G401 (cell line): ENCODE measurements around the gene HS1BP3. TPM values are rescaled to one million over a fixed set of nuclear protein-coding genes. Genes with fewer than 3 reads are reported as not detected.

Experiments used
- DNase-seq: peaks from one replicate; pipeline ENCODE4 v3.0.0-alpha.2; 2015; ENCODE audit warnings: low spot score
- in situ Hi-C: cut with HindIII; loops from 2 replicates; pipeline ENCODE4 v1.10.0; 2016; ENCODE audit warnings: low sequenced_read_pairs, mixed read lengths
- total RNA-seq: library from RNA; depleted of rRNA; stranded (reverse); fragments of >200 nt; shearing (Covaris generic); gene quantifications from 2 replicates; pipeline ENCODE4 v1.2.3, GENCODE V29; 2014

The HS1BP3 gene
- total RNA-seq, 1 experiment from 2014 or later, result 53.7 TPM

DNA sequence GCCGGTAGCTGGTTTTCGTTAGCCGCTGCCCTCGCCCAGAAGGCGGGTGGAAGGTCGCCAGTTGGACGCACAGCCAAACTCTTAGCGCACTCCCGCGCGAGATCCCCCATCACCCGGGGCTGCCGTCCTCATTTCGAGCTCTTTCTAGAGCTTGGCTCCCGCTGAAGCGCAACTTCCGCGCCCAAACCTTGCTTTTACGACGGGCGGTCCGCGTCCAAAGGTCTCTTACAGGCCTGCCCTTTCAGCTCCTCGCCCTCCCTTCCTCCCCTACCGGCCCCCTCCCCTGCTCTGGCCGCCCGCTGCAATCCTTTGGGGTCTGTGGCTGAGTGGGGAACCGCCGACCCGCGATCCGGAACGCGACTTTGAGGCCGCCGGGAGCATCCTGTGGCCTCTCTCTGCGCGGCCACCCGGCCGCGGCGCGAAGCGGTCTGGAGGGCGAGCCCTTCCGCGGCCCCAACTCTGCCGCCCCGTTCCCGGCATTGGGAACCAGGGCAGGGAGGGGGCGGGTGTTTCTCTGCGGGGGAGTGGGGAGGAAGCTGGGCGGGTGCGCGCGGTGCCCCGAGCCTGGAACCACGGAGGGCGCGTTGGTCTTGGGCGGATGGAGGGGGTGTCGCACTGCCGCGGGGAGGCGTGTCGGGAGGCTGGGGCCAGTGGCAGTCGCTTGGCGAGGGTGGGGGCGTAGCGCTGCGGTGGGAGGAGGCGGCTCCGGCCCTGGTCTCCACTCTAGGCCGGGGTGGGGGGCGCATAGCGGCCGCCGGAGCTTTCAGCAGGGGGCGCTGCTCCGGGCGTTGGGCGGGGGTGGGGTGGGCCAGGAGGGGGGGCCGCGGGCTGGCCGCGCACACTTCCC lies 15.6 kb upstream of the HS1BP3 start, which contains the start of gene GDF7:
Gene GDF7, plus strand, starts transcription at position 841 of the 847 bp plus-strand sequence. CDS start 96 bp downstream, outside the sequence.
- no peak for DNase-seq
- in situ Hi-C loops, result no loop called here

DNA sequence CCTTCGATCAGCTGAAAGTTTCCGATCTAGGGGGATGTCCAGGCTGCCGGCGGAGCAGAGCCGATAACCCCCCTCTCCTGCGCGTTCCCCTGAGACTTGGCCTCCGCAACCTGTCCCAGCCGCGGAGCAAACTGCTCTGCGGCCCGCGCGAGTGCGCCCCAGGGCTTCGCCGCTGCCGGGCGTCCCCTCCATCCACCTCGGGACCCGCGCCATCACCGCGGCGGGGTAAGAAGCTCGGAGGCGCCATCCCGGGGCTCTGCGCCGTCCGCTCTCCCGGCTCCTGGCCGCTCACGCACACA lies 15.1 kb upstream of the HS1BP3 start:
- no peak for DNase-seq
- in situ Hi-C loops, result no loop called here

DNA sequence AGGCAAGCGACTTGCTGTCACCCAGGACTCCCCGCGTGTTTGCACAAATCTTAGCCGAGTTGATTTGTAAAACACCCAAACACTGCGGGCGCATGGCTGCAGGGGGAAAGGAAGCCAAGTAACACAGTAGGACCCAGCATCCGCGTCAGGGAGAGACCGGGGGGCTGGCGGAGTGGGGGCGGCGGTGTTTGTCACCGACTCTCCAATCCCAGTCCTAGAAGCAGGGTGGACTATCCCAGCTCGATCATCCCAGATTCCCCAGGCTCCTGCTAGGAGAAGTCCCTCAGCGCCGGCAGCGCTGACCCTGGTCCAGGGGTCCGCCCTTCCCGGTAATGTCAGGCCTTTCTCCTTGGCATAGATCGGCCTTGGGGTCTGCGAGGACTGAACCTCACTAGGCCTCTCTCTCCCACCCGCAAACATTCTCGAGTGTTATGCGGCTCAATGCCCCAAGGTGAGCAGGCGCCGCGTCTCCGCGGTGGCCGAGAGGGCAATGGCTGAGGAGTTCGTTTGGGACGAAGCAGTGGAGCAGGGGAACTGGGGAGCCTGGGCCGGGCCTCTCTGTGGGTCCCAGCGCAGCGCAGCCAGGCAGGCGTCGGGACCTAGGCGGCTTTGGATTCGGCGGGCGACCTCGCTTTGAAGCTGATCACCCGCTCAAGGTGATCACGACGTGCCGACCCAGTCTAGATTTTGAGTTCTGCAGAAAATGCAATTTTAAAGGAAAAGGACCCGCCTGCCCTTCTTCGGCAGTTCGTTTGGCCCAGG lies 14.5 kb upstream of the HS1BP3 start:
- no peak for DNase-seq
- in situ Hi-C loops, result no loop called here

DNA sequence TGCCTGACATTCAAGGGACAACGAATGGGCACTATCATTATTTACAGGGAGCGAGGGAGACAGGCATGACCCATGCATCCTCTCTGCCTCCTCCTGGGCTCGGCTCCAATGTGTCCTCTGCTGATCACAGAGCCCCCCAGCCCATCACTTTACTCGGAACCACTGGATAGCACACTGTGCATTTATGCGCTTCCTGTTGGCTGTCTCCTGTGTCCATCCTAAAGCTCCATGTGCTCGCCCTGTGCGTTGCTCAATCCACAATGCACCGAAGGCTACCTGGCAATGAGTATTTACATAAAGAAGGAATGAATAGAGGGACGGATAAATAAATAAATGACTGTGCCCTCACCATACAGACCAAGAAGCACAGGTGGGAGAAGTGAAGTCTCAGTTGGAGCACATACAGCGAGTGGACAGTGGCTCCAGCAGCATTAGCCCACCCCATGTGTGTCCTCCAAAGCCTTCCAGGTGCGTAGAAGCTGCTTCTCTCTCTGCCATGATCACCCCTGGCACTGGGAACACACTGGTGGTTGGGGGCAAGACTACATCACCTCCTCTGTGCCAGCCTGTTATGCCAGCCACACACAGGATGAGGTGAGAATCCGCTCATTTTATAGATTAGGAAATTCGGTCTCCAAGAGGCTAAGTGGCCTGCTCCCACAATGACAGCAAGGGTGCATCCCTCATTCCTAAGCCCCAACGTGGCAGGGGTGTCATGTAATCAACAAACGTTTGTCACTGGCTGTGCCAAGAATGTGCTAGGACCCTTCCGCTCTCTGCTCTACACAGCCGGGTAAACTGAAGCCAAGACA lies 13.7 kb upstream of the HS1BP3 start:
- in situ Hi-C loops, result no loop called here
- DNase-seq, result no peak

DNA sequence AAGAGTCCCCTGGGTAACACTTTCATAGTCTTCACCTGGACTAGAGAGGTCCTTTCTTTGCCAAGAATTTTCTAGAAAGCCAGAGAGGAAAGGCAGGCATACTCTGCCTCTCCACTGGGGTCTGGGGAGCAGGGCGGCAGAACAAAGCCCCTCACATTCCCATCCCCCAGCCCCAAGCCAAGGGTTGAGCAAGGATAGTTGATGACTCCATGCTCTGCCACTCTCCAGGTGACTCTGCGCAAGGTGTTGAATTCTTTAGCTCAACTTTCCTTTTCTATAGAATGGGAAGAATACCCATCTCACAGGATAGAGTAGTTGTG lies 13.1 kb upstream of the HS1BP3 start:
- DNase-seq, result no peak
- in situ Hi-C loops, result no loop called here

DNA sequence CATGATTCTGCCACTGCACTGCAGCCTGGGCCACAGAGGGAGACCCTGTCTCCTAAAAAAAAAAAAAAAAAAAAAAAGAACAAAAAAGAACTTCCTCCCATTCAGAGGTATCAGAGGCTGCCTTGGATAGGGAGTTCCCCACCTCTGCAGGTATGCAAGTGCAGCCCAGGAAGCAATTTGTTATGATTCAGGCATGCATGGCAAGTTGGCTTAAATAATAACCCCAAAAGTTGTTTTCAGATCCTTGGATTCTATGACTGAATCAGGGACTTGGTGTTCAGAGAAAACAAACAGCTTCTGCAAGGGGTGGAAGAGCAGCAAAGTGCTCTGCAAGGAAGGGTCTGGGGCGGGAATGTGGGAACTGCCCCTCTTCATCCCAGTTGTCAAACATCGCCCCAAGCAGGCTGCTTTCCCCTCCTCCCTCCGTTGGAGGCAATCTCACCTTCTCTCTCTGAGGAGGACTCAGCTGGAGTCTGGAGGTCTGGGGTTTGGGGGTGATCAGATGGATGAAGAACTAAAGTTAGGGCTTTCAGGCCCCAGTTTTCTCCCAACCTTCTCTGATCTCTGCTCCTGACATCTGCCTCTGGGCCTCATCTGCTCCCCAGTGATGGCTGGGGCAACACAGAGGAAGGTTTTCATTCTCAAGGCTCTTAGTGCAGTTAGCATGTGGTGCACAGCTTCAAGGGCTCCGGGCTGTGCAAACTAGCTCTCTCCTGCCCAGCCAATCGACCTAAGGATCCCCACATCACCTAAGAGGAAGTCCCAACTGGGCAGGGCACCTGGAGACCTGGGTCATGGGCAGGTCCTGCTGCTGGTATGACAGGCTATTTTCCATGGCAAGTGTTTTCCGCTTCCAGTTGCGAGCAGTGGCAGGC lies 12.5 kb upstream of the HS1BP3 start:
- in situ Hi-C loops, result no loop called here
- no peak for DNase-seq

DNA sequence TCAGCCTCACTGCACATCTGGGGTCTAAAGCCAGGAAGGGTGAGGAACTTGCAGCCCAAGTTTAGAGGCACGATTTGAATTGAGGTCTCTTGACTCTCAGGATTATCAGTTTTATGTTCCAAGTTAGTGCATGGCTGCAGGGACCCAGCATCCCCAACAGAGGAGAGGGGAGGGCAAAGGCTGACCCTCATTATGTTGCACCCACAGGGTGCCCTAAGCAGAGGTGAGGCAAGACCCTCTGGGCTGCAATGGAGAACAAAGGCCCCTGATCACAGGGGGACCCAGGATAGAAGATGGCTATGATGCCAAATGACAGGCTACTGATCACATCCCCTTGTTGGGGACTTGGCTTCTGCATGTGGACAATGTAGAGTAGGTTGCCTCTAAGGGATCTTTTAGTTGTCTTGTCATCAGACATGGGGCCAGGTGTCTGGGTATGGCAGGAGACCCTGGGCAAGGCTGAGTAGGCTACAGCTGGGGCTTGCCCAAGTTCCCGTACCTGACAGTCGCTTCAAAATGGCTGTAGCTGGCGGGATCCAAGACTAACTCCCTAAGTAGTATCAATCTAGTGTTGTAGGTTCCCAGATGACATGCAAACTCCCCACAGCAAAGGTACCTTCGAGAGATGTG lies 11.5 kb upstream of the HS1BP3 start:
- DNase-seq, result no peak
- in situ Hi-C loops, result no loop called here

DNA sequence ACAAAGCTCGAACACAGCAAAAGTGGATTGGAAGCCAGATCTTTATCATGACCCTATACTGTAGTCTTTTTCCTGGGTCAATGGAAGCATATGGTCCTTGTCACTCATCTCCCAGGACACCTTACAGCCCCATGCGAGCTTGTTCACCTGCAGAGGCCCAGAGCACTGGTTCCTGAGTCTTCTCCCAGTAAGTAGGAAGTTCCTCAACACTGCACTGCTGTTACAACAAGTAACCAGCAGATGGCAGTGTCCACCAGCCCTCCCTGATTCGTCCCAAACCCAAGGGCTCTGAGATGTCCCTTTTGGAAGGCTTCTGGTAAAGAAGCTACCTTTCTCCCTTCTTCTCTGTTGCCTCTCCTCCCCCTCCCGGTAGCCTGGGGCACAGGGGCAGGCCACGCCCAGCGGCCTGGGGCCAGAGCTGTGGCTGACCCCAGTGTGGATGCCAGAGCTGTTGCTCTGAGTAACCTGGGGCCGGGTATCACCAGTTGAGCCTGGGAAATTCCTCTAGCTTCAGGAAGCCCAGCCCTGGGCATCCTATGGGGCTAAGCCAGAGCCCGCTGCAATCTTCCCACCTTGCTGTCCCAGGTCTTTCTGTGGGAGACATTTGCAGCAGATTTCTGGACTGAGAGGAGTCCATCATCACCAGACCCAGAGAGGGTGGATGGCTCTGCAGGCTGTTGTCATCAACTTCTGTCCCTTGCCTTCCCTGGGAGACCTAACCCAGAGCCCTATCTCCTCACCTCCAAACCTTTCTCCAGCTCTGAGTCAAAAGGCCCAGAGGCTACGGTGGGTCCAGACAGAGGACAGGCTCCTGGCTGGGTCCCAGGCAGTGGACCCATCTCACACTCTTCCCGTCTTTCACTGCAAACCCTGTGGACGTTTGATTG lies 10.8 kb upstream of the HS1BP3 start:
- peak; percentile 86 for DNase-seq
- in situ Hi-C loops, result no loop called here

DNA sequence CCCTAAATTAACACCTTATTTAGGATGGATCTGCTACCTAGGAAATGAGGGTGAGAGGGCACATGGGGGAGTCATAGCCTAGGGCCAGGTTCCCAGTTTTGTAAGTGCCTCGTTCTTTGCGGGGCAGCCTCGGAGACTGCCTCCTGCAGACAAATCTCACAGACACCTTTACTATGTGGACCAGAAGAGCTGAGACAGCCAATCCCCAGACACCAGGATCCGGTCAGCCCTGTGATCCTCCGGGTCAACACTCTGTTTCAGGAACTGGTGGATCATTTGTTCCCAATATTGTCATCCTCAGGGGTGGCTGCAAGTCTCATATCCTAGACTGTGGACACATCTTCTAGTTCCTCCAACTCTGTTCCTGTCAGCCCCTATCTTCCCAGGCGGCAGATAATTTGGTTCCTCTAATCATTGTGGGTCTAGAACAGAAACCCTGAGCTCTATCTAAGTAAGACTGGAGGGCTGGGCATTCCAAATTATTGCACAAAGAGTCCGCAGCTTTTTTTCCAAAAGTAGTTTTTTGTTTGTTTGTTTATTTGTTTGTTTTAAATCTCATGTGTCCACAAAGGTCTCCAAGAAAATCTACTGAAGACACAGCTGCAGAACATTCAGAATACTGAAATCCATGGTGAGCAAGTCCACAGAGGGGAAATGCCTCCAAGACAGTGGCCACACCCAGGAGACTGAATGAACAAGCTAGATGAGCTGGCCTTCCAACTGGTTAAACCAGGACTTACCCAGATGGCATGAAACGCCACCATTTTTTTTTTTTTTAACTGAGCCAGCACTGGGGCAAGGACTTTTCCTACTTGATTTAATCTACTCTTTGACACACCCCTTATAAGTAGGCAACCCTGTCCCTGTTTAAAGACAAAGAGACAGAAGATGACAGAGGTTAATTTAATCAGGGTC lies 9.9 kb upstream of the HS1BP3 start:
- in situ Hi-C loops, result no loop called here
- DNase-seq, result no peak

DNA sequence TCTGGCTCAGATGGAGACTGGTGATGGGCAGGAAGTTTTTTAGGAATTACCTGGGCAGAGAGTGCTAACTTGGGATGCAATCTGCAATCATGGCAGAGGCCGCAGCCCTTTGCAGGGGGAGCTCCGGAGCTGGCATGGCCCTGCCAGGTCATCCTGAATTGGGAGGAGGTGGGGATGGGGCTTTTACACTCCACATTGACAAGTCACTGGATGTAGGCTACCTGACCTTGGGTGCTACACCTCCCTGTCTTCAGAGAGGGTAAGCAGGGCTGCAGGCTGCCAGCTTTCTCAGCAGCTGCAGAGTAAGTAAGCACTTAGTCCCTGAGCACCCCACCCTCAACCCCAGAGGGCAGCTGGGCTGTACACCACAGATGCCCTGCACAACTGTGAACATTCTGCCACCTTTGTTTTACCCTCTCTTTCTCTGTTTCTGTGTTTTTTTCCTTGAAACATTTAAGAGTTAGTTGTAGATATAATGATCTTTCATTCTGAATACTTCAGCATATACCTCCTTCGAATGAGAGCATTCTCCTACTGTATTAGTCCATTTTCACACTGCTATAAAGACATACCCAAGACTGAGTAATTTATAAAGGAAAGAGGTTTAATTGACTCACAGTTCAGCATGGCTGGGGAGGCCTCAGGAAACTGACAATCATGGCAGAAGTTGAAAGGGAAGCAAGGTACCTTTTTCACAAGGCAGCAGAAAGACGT lies 6.8 kb upstream of the HS1BP3 start:
- DNase-seq, result no peak
- in situ Hi-C loops, result no loop called here

DNA sequence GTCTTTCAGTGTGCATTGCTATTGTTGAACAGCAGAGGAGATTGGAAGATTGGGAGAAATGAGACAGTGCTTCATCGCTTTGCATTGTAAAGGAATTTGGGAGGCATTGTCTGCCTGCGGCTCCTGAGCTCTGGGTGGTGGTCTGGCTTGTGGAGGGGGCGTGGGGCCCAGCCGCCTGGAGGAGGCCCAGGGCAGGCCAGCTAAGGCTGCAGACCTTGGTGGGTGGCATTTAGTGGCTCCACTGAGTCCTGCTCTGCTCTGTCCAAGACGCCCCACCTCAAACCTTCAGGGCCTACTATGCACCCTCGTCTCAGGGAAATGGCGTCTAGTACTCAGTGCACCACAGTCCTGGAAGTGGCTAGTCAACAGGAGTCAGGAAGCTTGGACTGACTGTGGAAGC lies 5.7 kb upstream of the HS1BP3 start:
- DNase-seq, result no peak
- in situ Hi-C loops, result no loop called here

DNA sequence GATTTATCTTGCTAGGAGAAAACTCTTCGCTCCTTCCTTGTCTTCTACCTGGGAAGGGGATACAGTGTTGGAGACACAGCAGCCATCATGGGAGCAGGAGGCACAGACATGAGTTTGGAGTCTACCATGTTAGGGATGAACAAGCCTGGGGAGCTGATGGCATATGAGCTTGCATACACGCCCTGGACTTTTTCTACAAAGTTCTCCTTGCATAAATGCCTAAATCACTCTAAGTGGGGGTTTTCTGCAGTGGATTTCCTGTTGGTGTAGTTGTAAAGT lies 3.6 kb upstream of the HS1BP3 start:
- in situ Hi-C loops, result no loop called here

DNA sequence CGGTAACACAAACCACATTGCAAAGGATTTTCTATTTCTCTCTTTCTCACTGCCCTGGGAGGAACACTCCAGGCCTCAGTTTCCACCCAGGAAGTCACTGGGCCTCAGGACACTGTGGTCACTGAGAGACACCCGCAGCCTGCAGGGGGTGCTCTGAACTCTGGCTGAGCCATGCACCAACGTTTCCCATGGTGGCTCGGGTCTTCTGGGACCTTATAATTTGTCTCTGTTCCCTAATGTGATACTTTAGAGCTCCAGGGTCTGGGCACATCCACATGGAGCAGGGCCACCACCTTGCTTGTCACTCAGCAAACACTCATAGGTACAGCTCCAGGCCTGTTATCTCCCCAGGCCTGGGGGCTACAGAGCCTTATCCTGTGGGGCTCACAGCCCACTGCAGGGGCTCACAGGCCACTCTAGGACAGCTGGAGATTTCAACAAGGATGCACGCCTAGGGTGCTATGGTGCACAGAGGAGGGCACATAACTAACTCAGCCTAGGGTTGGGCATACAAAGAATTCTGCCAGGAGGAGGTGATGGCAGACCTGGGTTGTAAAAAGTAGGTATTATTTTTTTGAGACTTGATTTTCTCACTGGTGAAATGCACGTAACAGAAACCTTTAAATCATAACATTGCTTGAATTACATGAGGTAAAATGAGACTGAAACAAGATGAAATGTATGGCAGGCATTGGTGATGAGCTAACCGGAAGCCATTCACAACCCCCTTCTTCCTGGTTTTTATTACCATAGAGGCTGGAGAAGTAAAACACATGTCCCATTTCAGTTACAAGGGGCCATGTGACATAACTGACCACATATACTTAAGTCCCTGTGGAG lies 3.0 kb upstream of the HS1BP3 start:
- no peak for DNase-seq
- in situ Hi-C loops, result no loop called here

More for the DNA sequence above, 3.6 kb upstream of the HS1BP3 start:
- DNase-seq, result no peak

DNA sequence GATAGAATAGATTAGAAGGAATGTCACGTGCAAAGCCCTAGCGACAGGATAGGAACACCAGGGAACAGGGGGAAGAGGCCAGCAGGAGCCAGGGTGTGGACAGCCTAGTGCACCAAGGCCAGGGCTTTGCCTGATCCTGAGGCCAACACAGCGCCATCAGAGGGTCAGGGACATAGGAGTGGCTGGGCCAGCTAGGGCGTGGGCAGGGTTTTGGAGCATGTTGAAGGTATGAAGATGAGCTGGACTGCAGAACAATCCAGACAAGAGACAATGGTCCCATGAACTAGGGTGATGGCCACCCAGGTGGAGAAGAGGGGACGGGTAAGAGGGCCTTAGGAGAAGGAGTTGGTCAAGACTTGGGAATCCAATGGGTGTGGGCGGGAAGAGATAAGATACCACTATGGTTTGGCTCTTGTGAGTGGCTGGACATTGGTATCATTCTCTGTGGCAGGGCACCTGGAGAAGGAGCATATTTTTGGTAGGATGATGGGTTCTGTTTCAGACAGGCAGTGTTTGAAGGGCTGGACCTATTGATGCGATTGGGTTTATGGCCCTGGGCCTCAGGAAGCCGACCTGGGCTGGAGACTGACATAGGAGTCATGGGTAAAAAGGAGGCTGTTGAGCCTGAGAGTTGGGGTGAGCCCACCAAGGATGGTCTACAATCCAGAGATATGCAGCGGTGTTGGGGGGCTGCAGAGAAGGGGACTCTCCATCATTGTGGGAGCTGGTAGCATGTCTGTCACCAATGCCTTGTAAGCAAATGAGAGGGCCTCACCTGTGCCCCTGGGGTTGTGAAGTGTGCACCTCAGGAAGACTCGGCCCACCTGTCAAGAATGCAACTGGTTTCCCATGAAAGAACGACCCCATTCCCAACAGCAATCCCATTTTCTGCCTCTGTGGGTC lies 2.0 kb upstream of the HS1BP3 start:
- in situ Hi-C loops, result no loop called here
- no peak for DNase-seq

DNA sequence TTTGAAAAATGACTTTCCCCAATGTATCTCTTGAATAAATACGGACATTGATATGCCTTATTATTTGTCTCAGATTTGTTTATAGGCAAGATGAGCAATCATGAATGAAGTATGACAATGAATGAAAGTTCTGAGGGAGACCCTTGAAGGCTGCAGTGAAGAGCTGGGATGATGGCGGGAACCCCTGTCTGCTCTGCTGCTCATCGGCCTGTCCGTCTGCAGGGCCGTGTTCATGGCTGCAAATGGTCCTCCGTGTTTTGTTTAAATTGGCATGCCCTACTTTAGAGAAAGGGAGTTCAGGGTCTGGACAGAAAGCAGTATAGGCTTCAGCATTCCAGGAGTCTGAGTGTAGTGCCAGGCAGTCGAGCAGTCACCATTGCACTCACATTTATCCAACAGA lies 1.2 kb upstream of the HS1BP3 start:
- in situ Hi-C loops, result no loop called here
- DNase-seq, result no peak
